ENCODE data around the gene ACY1.

GRCh38 chr3:51964521-51964920 lies 18.8 kb upstream of the ACY1 start:
- TF ChIP-seq ZNF184 (tag by site-specific recombination; IDR thresholded peaks at IDR 0.05) = no peak
- no peak for TF ChIP-seq ZNF2 (tag by site-specific recombination; IDR thresholded peaks at IDR 0.05)
- no peak for TF ChIP-seq CTCF (tag by site-specific recombination; IDR thresholded peaks at IDR 0.05)
- TF ChIP-seq ZNF623 (tag by site-specific recombination; IDR thresholded peaks at IDR 0.05) = no peak
- no peak for TF ChIP-seq ZNF561 (tag by site-specific recombination; IDR thresholded peaks at IDR 0.05; ENCODE audit: borderline replicate concordance)
- no peak for TF ChIP-seq ZNF24 (tag by site-specific recombination; IDR thresholded peaks at IDR 0.05)
- no peak for TF ChIP-seq PRDM1 (tag by site-specific recombination; IDR thresholded peaks at IDR 0.05)
- no peak for TF ChIP-seq ZNF266 (tag by site-specific recombination; IDR thresholded peaks at IDR 0.05; ENCODE audit: low read depth)
- TF ChIP-seq ZSCAN5A (tag by site-specific recombination; IDR thresholded peaks at IDR 0.05) = no peak
- no peak for TF ChIP-seq KLF17 (tag by site-specific recombination; IDR thresholded peaks at IDR 0.05)
- TF ChIP-seq REPIN1 (tag by site-specific recombination; IDR thresholded peaks at IDR 0.05; ENCODE audit: low read depth) = no peak
- TF ChIP-seq ZNF558 (tag by site-specific recombination; IDR thresholded peaks at IDR 0.05) = no peak

Data from HEK293 (cell line).